WTC11 (cell line): Measurements from ENCODE around the gene CCDC28B. TPM values are rescaled to one million over a fixed set of nuclear protein-coding genes. Genes with fewer than 3 reads are reported as not detected.

ENCODE experiments used
- ATAC-seq: fragments of 200-7000 bp; cut with Tn5 transposase; 2 replicates; pipeline ENCODE4 v1.10.0; 2021; ENCODE audit warnings: mild to moderate bottlenecking, moderate library complexity
- CTCF ChIA-PET: fragments of 300-600 bp; sonication (Branson Sonifier 250); formaldehyde crosslinking; loops from one replicate; lab custom pipeline; 2021; ENCODE audit warnings: antibody characterized with exemption; lab: Charles Lee
- POLR2A ChIA-PET: fragments of 350-600 bp; sonication (Branson Sonifier 250); formaldehyde crosslinking; loops from one replicate; lab custom pipeline; 2021; ENCODE audit warnings: antibody characterized with exemption; lab: Charles Lee
- DNase-seq: peaks from one replicate; pipeline ENCODE4 v3.0.0; 2021; ENCODE audit warnings: low spot score
- H3K27ac Mint-ChIP-seq: 2 replicates; pipeline ENCODE4 v1.8.0; 2021; ENCODE audit warnings: mixed read lengths
- H3K27me3 Mint-ChIP-seq: 2 replicates; pipeline ENCODE4 v1.8.0; 2021; ENCODE audit warnings: low read depth, mild to moderate bottlenecking, moderate library complexity, mixed read lengths
- H3K36me3 Mint-ChIP-seq: 2 replicates; pipeline ENCODE4 v1.8.0; 2021; ENCODE audit warnings: mixed read lengths
- H3K4me1 Mint-ChIP-seq: 2 replicates; pipeline ENCODE4 v1.8.0; 2022; ENCODE audit warnings: mixed read lengths
- H3K4me3 Mint-ChIP-seq: 2 replicates; pipeline ENCODE4 v1.8.0; 2021; ENCODE audit warnings: mild to moderate bottlenecking, moderate library complexity, mixed read lengths
- H3K9me3 Mint-ChIP-seq: 2 replicates; pipeline ENCODE4 v1.8.0; 2021; ENCODE audit warnings: mixed read lengths
- CREB1 ChIP-seq: sonication (generic); formaldehyde crosslinking; IDR thresholded peaks from 2 replicates; pipeline ENCODE4 v1.8.0; 2023; ENCODE audit warnings: mild to moderate bottlenecking, missing genetic modification reagents
- E2F1 ChIP-seq: sonication (generic); formaldehyde crosslinking; IDR thresholded peaks from 2 replicates; pipeline ENCODE4 v1.8.0; 2022; ENCODE audit warnings: mild to moderate bottlenecking, missing genetic modification reagents
- GRHL2 ChIP-seq: fragments of 250-450 bp; sonication (Bioruptor Pico); IDR thresholded peaks from 2 replicates; pipeline ENCODE4 v1.8.0; 2022; ENCODE audit warnings: mild to moderate bottlenecking, moderate library complexity; ENCODE audit not compliant: insufficient replicate concordance, severe bottlenecking
- HMGA2 ChIP-seq: fragments of 250-450 bp; sonication (Bioruptor Pico); IDR thresholded peaks from 2 replicates; pipeline ENCODE4 v1.4.0; 2021; ENCODE audit warnings: mild to moderate bottlenecking, moderate library complexity
- NR1H2 ChIP-seq: sonication (generic); formaldehyde crosslinking; IDR thresholded peaks from 2 replicates; pipeline ENCODE4 v1.9.0; 2021; ENCODE audit warnings: mild to moderate bottlenecking, moderate library complexity, missing genetic modification reagents
- PREB ChIP-seq: sonication (generic); formaldehyde crosslinking; IDR thresholded peaks from 2 replicates; pipeline ENCODE4 v1.8.1; 2022; ENCODE audit warnings: mild to moderate bottlenecking, missing genetic modification reagents, moderate library complexity, borderline replicate concordance
- ZBTB21 ChIP-seq: sonication (generic); formaldehyde crosslinking; IDR thresholded peaks from 2 replicates; pipeline ENCODE4 v1.8.1; 2023; ENCODE audit warnings: mild to moderate bottlenecking, missing genetic modification reagents, borderline replicate concordance
- total RNA-seq: library from RNA; stranded (reverse); gene quantifications from 3 replicates; pipeline ENCODE4 v1.2.3, GENCODE V29; 2021
- TF ChIP-seq, protein P1 (sequence below): sonication (generic); formaldehyde crosslinking; IDR thresholded peaks from 2 replicates; pipeline ENCODE4 v1.8.0; 2022; ENCODE audit warnings: mild to moderate bottlenecking, missing genetic modification reagents
- TF ChIP-seq, protein P2 (sequence below): sonication (generic); formaldehyde crosslinking; IDR thresholded peaks from 2 replicates; pipeline ENCODE4 v1.8.0; 2023; ENCODE audit warnings: missing genetic modification reagents
- TF ChIP-seq, protein P3 (sequence below): fragments of 250-450 bp; sonication (Bioruptor Pico); IDR thresholded peaks from 2 replicates; pipeline ENCODE4 v2.1.2; 2022; ENCODE audit warnings: mild to moderate bottlenecking, moderate library complexity
- TF ChIP-seq, protein P4 (sequence below): sonication (generic); formaldehyde crosslinking; IDR thresholded peaks from 2 replicates; pipeline ENCODE4 v1.8.0; 2023; ENCODE audit warnings: missing genetic modification reagents, mild to moderate bottlenecking, borderline replicate concordance
- TF ChIP-seq, protein P5 (sequence below): fragments of 250-450 bp; sonication (Bioruptor Pico); IDR thresholded peaks from 2 replicates; pipeline ENCODE4 v1.9.0; 2021; ENCODE audit warnings: mild to moderate bottlenecking
- TF ChIP-seq, protein P6 (sequence below): sonication (generic); formaldehyde crosslinking; IDR thresholded peaks from 2 replicates; pipeline ENCODE4 v1.8.1; 2023; ENCODE audit warnings: mild to moderate bottlenecking, missing genetic modification reagents, borderline replicate concordance
- TF ChIP-seq, protein P7 (sequence below): sonication (generic); formaldehyde crosslinking; conservative IDR thresholded peaks from 2 replicates; pipeline ENCODE4 v1.8.1; 2023; ENCODE audit warnings: mild to moderate bottlenecking, low read depth, missing genetic modification reagents, moderate library complexity

Gene CCDC28B
- total RNA-seq, 1 experiment from 2014 or later: 34.4 TPM

DNA sequence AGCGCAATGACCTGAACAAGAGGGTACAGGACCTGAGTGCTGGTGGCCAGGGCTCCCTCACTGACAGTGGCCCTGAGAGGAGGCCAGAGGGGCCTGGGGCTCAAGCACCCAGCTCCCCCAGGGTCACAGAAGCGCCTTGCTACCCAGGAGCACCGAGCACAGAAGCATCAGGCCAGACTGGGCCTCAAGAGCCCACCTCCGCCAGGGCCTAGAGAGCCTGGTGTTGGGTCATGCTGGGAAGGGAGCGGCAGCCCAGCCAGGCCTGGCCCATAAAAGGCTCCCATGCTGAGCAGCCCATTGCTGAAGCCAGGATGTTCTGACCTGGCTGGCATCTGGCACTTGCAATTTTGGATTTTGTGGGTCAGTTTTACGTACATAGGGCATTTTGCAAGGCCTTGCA is 5.4 kb upstream of the CCDC28B start (continued):
- TF ChIP-seq, protein P1, sequence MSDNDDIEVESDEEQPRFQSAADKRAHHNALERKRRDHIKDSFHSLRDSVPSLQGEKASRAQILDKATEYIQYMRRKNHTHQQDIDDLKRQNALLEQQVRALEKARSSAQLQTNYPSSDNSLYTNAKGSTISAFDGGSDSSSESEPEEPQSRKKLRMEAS: no peak
- TF ChIP-seq GRHL2 (CRISPR knock-in tag): no peak
- TF ChIP-seq NR1H2 (CRISPR knock-in tag): no peak
- TF ChIP-seq, protein P2, sequence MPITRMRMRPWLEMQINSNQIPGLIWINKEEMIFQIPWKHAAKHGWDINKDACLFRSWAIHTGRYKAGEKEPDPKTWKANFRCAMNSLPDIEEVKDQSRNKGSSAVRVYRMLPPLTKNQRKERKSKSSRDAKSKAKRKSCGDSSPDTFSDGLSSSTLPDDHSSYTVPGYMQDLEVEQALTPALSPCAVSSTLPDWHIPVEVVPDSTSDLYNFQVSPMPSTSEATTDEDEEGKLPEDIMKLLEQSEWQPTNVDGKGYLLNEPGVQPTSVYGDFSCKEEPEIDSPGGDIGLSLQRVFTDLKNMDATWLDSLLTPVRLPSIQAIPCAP: no peak
- TF ChIP-seq, protein P3, sequence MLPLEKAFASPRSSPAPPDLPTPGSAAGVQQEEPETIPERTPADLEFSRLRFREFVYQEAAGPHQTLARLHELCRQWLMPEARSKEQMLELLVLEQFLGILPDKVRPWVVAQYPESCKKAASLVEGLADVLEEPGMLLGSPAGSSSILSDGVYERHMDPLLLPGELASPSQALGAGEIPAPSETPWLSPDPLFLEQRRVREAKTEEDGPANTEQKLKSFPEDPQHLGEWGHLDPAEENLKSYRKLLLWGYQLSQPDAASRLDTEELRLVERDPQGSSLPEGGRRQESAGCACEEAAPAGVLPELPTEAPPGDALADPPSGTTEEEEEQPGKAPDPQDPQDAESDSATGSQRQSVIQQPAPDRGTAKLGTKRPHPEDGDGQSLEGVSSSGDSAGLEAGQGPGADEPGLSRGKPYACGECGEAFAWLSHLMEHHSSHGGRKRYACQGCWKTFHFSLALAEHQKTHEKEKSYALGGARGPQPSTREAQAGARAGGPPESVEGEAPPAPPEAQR (CRISPR knock-in tag): no peak
- TF ChIP-seq, all 79 proteins: peak for 0

DNA sequence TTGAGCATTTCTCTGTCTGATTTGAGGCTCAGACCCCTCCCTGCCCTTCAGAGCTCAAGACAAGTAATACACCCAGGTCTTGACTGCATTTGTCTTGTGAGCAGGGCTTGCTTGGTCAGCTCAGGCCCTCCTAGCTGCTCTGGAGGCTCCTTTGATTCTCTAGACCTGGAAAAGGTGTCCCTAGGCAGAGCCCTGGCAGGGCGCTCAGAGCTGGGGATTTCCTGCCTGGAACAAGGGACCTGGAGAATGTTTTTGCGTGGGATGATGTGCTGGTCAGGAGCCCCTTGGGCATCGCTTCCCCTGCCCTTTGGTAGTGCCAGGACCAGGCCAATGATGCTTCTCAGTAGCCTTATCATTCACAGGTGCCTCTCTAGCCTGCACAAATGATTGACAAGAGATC is 4.9 kb upstream of the CCDC28B start:
- Mint-ChIP-seq H3K9me3 (no peaks in the 10 kb centered on the region), H3K4me1 (peaks cover 26% of the 10 kb centered on the region), H3K27ac (no peak overlapping the region), H3K27me3 (no peaks in the 10 kb centered on the region), H3K36me3 (peaks cover 68% of the 10 kb centered on the region), H3K4me3 (no peak overlapping the region)
- POLR2A ChIA-PET: no interaction called here
- no peak for DNase-seq
- CTCF ChIA-PET: no interaction called here
- ATAC-seq: no peak
- TF ChIP-seq, protein P3 (CRISPR knock-in tag): no peak
- TF ChIP-seq, protein P4, sequence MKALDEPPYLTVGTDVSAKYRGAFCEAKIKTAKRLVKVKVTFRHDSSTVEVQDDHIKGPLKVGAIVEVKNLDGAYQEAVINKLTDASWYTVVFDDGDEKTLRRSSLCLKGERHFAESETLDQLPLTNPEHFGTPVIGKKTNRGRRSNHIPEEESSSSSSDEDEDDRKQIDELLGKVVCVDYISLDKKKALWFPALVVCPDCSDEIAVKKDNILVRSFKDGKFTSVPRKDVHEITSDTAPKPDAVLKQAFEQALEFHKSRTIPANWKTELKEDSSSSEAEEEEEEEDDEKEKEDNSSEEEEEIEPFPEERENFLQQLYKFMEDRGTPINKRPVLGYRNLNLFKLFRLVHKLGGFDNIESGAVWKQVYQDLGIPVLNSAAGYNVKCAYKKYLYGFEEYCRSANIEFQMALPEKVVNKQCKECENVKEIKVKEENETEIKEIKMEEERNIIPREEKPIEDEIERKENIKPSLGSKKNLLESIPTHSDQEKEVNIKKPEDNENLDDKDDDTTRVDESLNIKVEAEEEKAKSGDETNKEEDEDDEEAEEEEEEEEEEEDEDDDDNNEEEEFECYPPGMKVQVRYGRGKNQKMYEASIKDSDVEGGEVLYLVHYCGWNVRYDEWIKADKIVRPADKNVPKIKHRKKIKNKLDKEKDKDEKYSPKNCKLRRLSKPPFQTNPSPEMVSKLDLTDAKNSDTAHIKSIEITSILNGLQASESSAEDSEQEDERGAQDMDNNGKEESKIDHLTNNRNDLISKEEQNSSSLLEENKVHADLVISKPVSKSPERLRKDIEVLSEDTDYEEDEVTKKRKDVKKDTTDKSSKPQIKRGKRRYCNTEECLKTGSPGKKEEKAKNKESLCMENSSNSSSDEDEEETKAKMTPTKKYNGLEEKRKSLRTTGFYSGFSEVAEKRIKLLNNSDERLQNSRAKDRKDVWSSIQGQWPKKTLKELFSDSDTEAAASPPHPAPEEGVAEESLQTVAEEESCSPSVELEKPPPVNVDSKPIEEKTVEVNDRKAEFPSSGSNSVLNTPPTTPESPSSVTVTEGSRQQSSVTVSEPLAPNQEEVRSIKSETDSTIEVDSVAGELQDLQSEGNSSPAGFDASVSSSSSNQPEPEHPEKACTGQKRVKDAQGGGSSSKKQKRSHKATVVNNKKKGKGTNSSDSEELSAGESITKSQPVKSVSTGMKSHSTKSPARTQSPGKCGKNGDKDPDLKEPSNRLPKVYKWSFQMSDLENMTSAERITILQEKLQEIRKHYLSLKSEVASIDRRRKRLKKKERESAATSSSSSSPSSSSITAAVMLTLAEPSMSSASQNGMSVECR (CRISPR knock-in tag): no peak
- no peak for TF ChIP-seq CREB1
- no peak for TF ChIP-seq PREB
- no peak for TF ChIP-seq HMGA2
- TF ChIP-seq, protein P5, sequence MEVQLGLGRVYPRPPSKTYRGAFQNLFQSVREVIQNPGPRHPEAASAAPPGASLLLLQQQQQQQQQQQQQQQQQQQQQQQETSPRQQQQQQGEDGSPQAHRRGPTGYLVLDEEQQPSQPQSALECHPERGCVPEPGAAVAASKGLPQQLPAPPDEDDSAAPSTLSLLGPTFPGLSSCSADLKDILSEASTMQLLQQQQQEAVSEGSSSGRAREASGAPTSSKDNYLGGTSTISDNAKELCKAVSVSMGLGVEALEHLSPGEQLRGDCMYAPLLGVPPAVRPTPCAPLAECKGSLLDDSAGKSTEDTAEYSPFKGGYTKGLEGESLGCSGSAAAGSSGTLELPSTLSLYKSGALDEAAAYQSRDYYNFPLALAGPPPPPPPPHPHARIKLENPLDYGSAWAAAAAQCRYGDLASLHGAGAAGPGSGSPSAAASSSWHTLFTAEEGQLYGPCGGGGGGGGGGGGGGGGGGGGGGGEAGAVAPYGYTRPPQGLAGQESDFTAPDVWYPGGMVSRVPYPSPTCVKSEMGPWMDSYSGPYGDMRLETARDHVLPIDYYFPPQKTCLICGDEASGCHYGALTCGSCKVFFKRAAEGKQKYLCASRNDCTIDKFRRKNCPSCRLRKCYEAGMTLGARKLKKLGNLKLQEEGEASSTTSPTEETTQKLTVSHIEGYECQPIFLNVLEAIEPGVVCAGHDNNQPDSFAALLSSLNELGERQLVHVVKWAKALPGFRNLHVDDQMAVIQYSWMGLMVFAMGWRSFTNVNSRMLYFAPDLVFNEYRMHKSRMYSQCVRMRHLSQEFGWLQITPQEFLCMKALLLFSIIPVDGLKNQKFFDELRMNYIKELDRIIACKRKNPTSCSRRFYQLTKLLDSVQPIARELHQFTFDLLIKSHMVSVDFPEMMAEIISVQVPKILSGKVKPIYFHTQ: no peak
- TF ChIP-seq, protein P6, sequence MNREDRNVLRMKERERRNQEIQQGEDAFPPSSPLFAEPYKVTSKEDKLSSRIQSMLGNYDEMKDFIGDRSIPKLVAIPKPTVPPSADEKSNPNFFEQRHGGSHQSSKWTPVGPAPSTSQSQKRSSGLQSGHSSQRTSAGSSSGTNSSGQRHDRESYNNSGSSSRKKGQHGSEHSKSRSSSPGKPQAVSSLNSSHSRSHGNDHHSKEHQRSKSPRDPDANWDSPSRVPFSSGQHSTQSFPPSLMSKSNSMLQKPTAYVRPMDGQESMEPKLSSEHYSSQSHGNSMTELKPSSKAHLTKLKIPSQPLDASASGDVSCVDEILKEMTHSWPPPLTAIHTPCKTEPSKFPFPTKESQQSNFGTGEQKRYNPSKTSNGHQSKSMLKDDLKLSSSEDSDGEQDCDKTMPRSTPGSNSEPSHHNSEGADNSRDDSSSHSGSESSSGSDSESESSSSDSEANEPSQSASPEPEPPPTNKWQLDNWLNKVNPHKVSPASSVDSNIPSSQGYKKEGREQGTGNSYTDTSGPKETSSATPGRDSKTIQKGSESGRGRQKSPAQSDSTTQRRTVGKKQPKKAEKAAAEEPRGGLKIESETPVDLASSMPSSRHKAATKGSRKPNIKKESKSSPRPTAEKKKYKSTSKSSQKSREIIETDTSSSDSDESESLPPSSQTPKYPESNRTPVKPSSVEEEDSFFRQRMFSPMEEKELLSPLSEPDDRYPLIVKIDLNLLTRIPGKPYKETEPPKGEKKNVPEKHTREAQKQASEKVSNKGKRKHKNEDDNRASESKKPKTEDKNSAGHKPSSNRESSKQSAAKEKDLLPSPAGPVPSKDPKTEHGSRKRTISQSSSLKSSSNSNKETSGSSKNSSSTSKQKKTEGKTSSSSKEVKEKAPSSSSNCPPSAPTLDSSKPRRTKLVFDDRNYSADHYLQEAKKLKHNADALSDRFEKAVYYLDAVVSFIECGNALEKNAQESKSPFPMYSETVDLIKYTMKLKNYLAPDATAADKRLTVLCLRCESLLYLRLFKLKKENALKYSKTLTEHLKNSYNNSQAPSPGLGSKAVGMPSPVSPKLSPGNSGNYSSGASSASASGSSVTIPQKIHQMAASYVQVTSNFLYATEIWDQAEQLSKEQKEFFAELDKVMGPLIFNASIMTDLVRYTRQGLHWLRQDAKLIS: no peak
- TF ChIP-seq, protein P7, sequence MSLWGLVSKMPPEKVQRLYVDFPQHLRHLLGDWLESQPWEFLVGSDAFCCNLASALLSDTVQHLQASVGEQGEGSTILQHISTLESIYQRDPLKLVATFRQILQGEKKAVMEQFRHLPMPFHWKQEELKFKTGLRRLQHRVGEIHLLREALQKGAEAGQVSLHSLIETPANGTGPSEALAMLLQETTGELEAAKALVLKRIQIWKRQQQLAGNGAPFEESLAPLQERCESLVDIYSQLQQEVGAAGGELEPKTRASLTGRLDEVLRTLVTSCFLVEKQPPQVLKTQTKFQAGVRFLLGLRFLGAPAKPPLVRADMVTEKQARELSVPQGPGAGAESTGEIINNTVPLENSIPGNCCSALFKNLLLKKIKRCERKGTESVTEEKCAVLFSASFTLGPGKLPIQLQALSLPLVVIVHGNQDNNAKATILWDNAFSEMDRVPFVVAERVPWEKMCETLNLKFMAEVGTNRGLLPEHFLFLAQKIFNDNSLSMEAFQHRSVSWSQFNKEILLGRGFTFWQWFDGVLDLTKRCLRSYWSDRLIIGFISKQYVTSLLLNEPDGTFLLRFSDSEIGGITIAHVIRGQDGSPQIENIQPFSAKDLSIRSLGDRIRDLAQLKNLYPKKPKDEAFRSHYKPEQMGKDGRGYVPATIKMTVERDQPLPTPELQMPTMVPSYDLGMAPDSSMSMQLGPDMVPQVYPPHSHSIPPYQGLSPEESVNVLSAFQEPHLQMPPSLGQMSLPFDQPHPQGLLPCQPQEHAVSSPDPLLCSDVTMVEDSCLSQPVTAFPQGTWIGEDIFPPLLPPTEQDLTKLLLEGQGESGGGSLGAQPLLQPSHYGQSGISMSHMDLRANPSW (CRISPR knock-in tag): no peak
- TF ChIP-seq E2F1 (CRISPR knock-in tag): no peak
- no peak for TF ChIP-seq ZBTB21 (CRISPR knock-in tag)
